ENCODE results near the gene OR10G2. TPM values are rescaled to one million over a fixed set of nuclear protein-coding genes. Genes with fewer than 3 reads are reported as not detected.
"Not testable (repeated sequence)": the region's sequence is repeated elsewhere in the genome, so short reads cannot be mapped to it uniquely, and the experiment has no call there.

OR10G2 gene
- polyA plus RNA-seq, 3 donors = not detected

DNA sequence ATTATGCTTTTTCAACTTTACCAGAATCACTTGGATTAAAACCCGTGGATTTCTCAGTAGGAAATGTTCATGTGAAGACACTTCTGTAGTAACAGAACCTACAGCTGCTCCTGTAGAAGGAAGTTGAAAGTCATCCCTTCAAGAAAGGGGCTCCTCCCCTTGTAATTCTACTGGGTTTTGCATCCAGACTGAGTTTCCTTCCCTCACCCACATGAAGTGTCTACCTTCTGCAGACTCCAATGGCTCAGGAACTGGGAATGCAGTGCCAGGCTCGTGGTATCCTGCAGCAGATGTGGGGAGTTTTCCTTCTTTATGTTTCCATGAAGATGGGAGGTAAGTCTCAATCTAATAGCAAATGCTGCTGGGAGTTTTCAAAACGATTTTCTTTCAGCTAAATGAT lies 7.9 kb upstream of the OR10G2 start:
- Histone ChIP-seq H3K27me3 (ENCODE audit: control insufficient read depth in 2 of 2, insufficient read depth in 2 of 2, low read length in 2 of 2) (no peaks in the 10 kb centered on the region), H3K9ac (ENCODE audit: insufficient read depth, low read length, poor library complexity, severe bottlenecking) (no peak overlapping the region), H3K9me3 (replicated peaks in 1 of 2; ENCODE audit: control insufficient read depth in 1 of 2, insufficient read depth in 1 of 2, low read length in 2 of 2) (no peaks in the 10 kb centered on the region), H3K4me3 (replicated peaks in 1 of 3; ENCODE audit: low read depth in 2 of 3, low read length in 3 of 3) (no peak overlapping the region), H3K4me2 (replicated peaks; ENCODE audit: extremely low read depth, low read length, poor library complexity, severe bottlenecking) (no peak overlapping the region), H3K27ac (ENCODE audit: low read depth in 1 of 2, low read length in 2 of 2) (no peak overlapping the region), H3K36me3 (replicated peaks in 1 of 2; ENCODE audit: control insufficient read depth in 1 of 2, insufficient read depth in 2 of 2, low read length in 2 of 2) (no peaks in the 10 kb centered on the region), H4K20me1 (ENCODE audit: insufficient read depth, low read length) (no peaks in the 10 kb centered on the region), H3K79me2 (ENCODE audit: insufficient read depth, low read length) (no peaks in the 10 kb centered on the region), H2AFZ (ENCODE audit: insufficient read depth, low read depth, low read length, poor library complexity, severe bottlenecking) (no peak overlapping the region), H3K4me1 (ENCODE audit: control insufficient read depth in 1 of 2, insufficient read depth in 2 of 2, low read length in 2 of 2) (no peaks in the 10 kb centered on the region)
- Mint-ChIP-seq H3K36me3 (no peaks in the 10 kb centered on the region), H3K4me3 (no peak overlapping the region), H3K9me3 (peaks cover 0 to 4% (median 0%) of the 10 kb centered on the region in 7 donors), H3K27ac (no peak overlapping the region), H3K27me3 (ENCODE audit: low read depth in 3 of 3) (peaks cover 1 to 8% (median 2%) of the 10 kb centered on the region in 3 donors), H3K4me1 (peaks cover 2% of the 10 kb centered on the region)
- no peak for DNase-seq
- intact Hi-C loops (cut with micrococcal nuclease) = no loop called here
- WGBS (ENCODE audit: insufficient coverage) = no CpG with 5 or more reads among the region's 3 CpGs
- TF ChIP-seq, protein P1, sequence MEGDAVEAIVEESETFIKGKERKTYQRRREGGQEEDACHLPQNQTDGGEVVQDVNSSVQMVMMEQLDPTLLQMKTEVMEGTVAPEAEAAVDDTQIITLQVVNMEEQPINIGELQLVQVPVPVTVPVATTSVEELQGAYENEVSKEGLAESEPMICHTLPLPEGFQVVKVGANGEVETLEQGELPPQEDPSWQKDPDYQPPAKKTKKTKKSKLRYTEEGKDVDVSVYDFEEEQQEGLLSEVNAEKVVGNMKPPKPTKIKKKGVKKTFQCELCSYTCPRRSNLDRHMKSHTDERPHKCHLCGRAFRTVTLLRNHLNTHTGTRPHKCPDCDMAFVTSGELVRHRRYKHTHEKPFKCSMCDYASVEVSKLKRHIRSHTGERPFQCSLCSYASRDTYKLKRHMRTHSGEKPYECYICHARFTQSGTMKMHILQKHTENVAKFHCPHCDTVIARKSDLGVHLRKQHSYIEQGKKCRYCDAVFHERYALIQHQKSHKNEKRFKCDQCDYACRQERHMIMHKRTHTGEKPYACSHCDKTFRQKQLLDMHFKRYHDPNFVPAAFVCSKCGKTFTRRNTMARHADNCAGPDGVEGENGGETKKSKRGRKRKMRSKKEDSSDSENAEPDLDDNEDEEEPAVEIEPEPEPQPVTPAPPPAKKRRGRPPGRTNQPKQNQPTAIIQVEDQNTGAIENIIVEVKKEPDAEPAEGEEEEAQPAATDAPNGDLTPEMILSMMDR (IDR thresholded peaks at IDR 0.05) = no peak

DNA sequence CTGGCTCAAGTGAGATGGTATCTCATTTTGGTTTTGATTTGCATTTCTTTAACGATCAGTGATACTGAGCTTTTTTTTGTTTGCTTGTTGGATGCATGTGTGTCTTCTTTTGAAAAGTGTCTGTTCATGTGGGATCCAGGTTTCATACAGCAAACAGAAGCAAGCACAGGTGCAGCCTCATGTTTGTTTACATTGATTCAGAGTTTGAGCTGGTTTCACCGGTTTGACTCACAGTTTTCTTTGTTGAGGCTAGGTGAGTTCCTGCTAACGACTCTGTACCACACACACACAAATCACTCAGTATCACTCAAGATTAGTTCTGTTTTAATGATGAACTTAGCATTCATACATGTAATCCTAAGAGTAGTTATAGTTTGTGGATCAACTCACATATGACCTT lies 3.7 kb downstream of the OR10G2 start:
- intact Hi-C loops (cut with micrococcal nuclease) = no loop called here
- Mint-ChIP-seq H3K27ac (no peak overlapping the region), H3K27me3 (ENCODE audit: low read depth in 3 of 3) (peaks cover 2 to 4% (median 3%) of the 10 kb centered on the region in 3 donors), H3K36me3 (no peaks in the 10 kb centered on the region), H3K9me3 (peaks cover 0 to 8% (median 2%) of the 10 kb centered on the region in 7 donors), H3K4me3 (no peak overlapping the region), H3K4me1 (no peaks in the 10 kb centered on the region)
- Histone ChIP-seq H3K4me2 (replicated peaks; ENCODE audit: extremely low read depth, low read length, poor library complexity, severe bottlenecking) (no peak overlapping the region), H3K27me3 (ENCODE audit: control insufficient read depth in 2 of 2, insufficient read depth in 2 of 2, low read length in 2 of 2) (no peaks in the 10 kb centered on the region), H2AFZ (ENCODE audit: insufficient read depth, low read depth, low read length, poor library complexity, severe bottlenecking) (no peak overlapping the region), H3K4me3 (replicated peaks in 1 of 3; ENCODE audit: low read depth in 2 of 3, low read length in 3 of 3) (no peak overlapping the region), H3K79me2 (ENCODE audit: insufficient read depth, low read length) (no peaks in the 10 kb centered on the region), H3K9ac (ENCODE audit: insufficient read depth, low read length, poor library complexity, severe bottlenecking) (no peak overlapping the region), H4K20me1 (ENCODE audit: insufficient read depth, low read length) (no peaks in the 10 kb centered on the region), H3K4me1 (ENCODE audit: control insufficient read depth in 1 of 2, insufficient read depth in 2 of 2, low read length in 2 of 2) (no peaks in the 10 kb centered on the region), H3K36me3 (replicated peaks in 1 of 2; ENCODE audit: control insufficient read depth in 1 of 2, insufficient read depth in 2 of 2, low read length in 2 of 2) (no peaks in the 10 kb centered on the region), H3K9me3 (replicated peaks in 1 of 2; ENCODE audit: control insufficient read depth in 1 of 2, insufficient read depth in 1 of 2, low read length in 2 of 2) (no peaks in the 10 kb centered on the region), H3K27ac (ENCODE audit: low read depth in 1 of 2, low read length in 2 of 2) (no peak overlapping the region)
- DNase-seq = no peak
- WGBS (ENCODE audit: insufficient coverage) = no CpG with 5 or more reads among the region's 3 CpGs
- TF ChIP-seq, protein P1 (IDR thresholded peaks at IDR 0.05) = no peak

DNA sequence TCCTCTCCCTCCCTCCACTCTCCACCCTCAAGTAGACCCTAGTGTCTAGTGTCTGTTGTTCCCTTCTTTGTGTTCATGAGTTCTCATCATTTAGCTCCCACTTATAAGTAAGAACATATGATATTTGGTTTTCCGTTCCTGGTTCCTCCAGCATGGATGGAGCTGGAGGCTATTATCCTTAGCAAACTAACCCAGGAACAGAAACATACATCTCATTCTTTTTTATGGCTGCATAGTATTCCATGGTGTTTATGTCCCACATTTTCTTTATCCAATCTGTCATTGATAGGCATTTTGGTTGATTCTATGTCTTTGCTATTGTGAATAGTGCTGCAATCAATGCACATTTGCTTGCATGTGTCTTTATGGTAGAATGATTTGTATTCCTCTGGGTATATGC lies 4.2 kb downstream of the OR10G2 start:
- H3K36me3 ChIP-seq (replicated peaks in 1 of 2; ENCODE audit: control insufficient read depth in 1 of 2, insufficient read depth in 2 of 2, low read length in 2 of 2); H3K4me3 ChIP-seq (replicated peaks in 1 of 3; ENCODE audit: low read depth in 2 of 3, low read length in 3 of 3); H3K27ac ChIP-seq (ENCODE audit: low read depth in 1 of 2, low read length in 2 of 2); H2AFZ ChIP-seq (ENCODE audit: insufficient read depth, low read depth, low read length, poor library complexity, severe bottlenecking); DNase-seq; H3K4me1 Mint-ChIP-seq; H3K27ac Mint-ChIP-seq; H3K79me2 ChIP-seq (ENCODE audit: insufficient read depth, low read length); H4K20me1 ChIP-seq (ENCODE audit: insufficient read depth, low read length); H3K27me3 ChIP-seq (ENCODE audit: control insufficient read depth in 2 of 2, insufficient read depth in 2 of 2, low read length in 2 of 2); H3K27me3 Mint-ChIP-seq (ENCODE audit: low read depth in 3 of 3); H3K9ac ChIP-seq (ENCODE audit: insufficient read depth, low read length, poor library complexity, severe bottlenecking); H3K4me2 ChIP-seq (replicated peaks; ENCODE audit: extremely low read depth, low read length, poor library complexity, severe bottlenecking); intact Hi-C loops (cut with micrococcal nuclease); H3K9me3 ChIP-seq (replicated peaks in 1 of 2; ENCODE audit: control insufficient read depth in 1 of 2, insufficient read depth in 1 of 2, low read length in 2 of 2); H3K4me1 ChIP-seq (ENCODE audit: control insufficient read depth in 1 of 2, insufficient read depth in 2 of 2, low read length in 2 of 2); H3K36me3 Mint-ChIP-seq; H3K4me3 Mint-ChIP-seq; H3K9me3 Mint-ChIP-seq: not testable (repeated sequence)
- whole genome bisulfite sequencing (ENCODE audit: insufficient coverage) = no CpG with 5 or more reads among the region's 1 CpG
